Endodermal cell (in vitro differentiated cells): Measurements from ENCODE around the gene ADIPOR2. TPM values are rescaled to one million over a fixed set of nuclear protein-coding genes. Genes with fewer than 3 reads are reported as not detected.
"Not testable (repeated sequence)": the region's sequence is repeated elsewhere in the genome, so short reads cannot be mapped to it uniquely, and the experiment has no call there.

Experiments used
- DNase-seq: peaks from one replicate; pipeline ENCODE4 v3.0.0-alpha.2; 2017
- H3K27ac ChIP-seq: 2 replicates; pipeline ENCODE4 v1.5.1; 2013; ENCODE audit warnings: mild to moderate bottlenecking, low read depth, low read length, moderate library complexity
- H3K27me3 ChIP-seq: 2 replicates; pipeline ENCODE4 v1.6.1; 2013; ENCODE audit warnings: mild to moderate bottlenecking, low read length, moderate library complexity; ENCODE audit not compliant: insufficient read depth, control insufficient read depth, poor library complexity, severe bottlenecking
- H3K36me3 ChIP-seq: 2 replicates; pipeline ENCODE4 v1.7.0; 2013; ENCODE audit warnings: mild to moderate bottlenecking, low read length, moderate library complexity; ENCODE audit not compliant: control insufficient read depth, insufficient read depth
- H3K4me1 ChIP-seq: one replicate; pipeline ENCODE4 v1.7.0; 2013; ENCODE audit warnings: low read length; ENCODE audit not compliant: control insufficient read depth, insufficient read depth
- H3K4me3 ChIP-seq: 2 replicates; pipeline ENCODE4 v1.5.1; 2013; ENCODE audit warnings: mild to moderate bottlenecking, low read length, moderate library complexity
- H3K9ac ChIP-seq: 2 replicates; pipeline ENCODE4 v1.6.1; 2013; ENCODE audit warnings: mild to moderate bottlenecking, low read length, moderate library complexity; ENCODE audit not compliant: poor library complexity, severe bottlenecking; ENCODE audit errors: extremely low read depth
- H3K9me3 ChIP-seq: 2 replicates; pipeline ENCODE4 v1.6.1; 2013; ENCODE audit warnings: mild to moderate bottlenecking, low read length, moderate library complexity; ENCODE audit not compliant: control insufficient read depth
- H3K27ac Mint-ChIP-seq: 2 replicates; pipeline ENCODE4 v1.8.0; 2020; ENCODE audit warnings: mixed read lengths
- H3K27me3 Mint-ChIP-seq: 2 replicates; pipeline ENCODE4 v1.8.0; 2021; ENCODE audit warnings: mild to moderate bottlenecking, mixed read lengths; ENCODE audit not compliant: insufficient read depth
- H3K36me3 Mint-ChIP-seq: 2 replicates; pipeline ENCODE4 v1.8.0; 2020; ENCODE audit warnings: low read depth, mixed read lengths
- H3K4me1 Mint-ChIP-seq: 2 replicates; pipeline ENCODE4 v1.8.0; 2020; ENCODE audit warnings: mixed read lengths
- H3K4me3 Mint-ChIP-seq: 2 replicates; pipeline ENCODE4 v1.8.0; 2020; ENCODE audit warnings: mild to moderate bottlenecking, moderate library complexity, mixed read lengths
- H3K9me3 Mint-ChIP-seq: 2 replicates; pipeline ENCODE4 v1.8.0; 2020; ENCODE audit warnings: mild to moderate bottlenecking, mixed read lengths
- WGBS, 2 experiments: methylation state at CpG; one replicate each; pipeline versions ENCODE4 v1.1.5 to v1.1.7; 2013; ENCODE audit warnings: missing lambda C conversion rate in 2 of 2, mixed read lengths in 1 of 2; ENCODE audit not compliant: insufficient coverage in 1 of 2, insufficient read length in 1 of 2; 5-methylcytosine and 5-hydroxymethylcytosine counted together
- total RNA-seq, 2 donors: library from RNA; stranded (reverse); fragmentation: NEBNext Ultra II Directional in 1 of 2; extraction: Animal tissue kit (Norgen Biotek cat#: 25700) in 1 of 2; gene quantifications; 2 replicates in 1 of 2; 3 replicates in 1 of 2; pipeline ENCODE4 v1.2.1, GENCODE V29; 2021
- TF ChIP-seq, protein P1 (sequence below): fragments of 200-600 bp; sonication (generic); conservative IDR thresholded peaks from 2 replicates; pipeline ENCODE4 v1.5.0; 2021; ENCODE audit warnings: antibody characterized with exemption, mild to moderate bottlenecking

Gene ADIPOR2
- total RNA-seq, 2 donors from 2014 or later: 53.7 to 124 TPM

DNA sequence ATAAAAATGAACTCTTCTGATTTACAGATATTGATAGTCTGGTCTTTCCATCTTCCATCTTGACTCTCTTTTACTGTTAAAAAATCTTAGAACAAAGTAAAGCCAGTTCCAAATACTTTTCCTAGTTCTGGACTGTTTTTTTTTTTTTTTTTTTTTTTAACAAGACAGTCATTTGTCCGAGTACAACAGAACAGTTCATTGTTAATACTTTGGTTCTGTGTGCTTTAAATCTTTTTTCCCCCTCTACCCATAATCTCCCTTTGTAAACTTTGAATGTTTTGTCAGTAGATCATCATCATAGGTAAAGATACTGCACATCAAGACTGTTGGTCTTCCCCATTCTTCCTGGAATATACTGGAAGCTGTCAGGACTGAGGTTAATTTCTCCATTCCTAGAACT, 38.0 kb downstream of the ADIPOR2 start:
- no peak overlapping the region for H3K4me3 Mint-ChIP-seq
- no peak overlapping the region for H3K27ac Mint-ChIP-seq
- Histone ChIP-seq H3K9ac (no peak overlapping the region), H3K27ac (no peak overlapping the region), H3K4me1 (peaks cover 3% of the 10 kb centered on the region), H3K36me3 (peaks cover 37% of the 10 kb centered on the region), H3K27me3 (no peaks in the 10 kb centered on the region), H3K9me3 (peaks cover 13% of the 10 kb centered on the region), H3K4me3 (no peak overlapping the region)
- H3K36me3 Mint-ChIP-seq: peaks cover 48% of the 10 kb centered on the region
- H3K4me1 Mint-ChIP-seq: peaks cover 10% of the 10 kb centered on the region
- WGBS, 2 experiments: 100% methylated on average over 1 of the region's 1 CpG; no CpG with 5 or more reads in 1 of the 2 experiments
- TF ChIP-seq, protein P1, sequence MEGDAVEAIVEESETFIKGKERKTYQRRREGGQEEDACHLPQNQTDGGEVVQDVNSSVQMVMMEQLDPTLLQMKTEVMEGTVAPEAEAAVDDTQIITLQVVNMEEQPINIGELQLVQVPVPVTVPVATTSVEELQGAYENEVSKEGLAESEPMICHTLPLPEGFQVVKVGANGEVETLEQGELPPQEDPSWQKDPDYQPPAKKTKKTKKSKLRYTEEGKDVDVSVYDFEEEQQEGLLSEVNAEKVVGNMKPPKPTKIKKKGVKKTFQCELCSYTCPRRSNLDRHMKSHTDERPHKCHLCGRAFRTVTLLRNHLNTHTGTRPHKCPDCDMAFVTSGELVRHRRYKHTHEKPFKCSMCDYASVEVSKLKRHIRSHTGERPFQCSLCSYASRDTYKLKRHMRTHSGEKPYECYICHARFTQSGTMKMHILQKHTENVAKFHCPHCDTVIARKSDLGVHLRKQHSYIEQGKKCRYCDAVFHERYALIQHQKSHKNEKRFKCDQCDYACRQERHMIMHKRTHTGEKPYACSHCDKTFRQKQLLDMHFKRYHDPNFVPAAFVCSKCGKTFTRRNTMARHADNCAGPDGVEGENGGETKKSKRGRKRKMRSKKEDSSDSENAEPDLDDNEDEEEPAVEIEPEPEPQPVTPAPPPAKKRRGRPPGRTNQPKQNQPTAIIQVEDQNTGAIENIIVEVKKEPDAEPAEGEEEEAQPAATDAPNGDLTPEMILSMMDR: no peak
- peaks cover 10% of the 10 kb centered on the region for H3K9me3 Mint-ChIP-seq
- H3K27me3 Mint-ChIP-seq: no peaks in the 10 kb centered on the region
- DNase-seq: no peak

DNA sequence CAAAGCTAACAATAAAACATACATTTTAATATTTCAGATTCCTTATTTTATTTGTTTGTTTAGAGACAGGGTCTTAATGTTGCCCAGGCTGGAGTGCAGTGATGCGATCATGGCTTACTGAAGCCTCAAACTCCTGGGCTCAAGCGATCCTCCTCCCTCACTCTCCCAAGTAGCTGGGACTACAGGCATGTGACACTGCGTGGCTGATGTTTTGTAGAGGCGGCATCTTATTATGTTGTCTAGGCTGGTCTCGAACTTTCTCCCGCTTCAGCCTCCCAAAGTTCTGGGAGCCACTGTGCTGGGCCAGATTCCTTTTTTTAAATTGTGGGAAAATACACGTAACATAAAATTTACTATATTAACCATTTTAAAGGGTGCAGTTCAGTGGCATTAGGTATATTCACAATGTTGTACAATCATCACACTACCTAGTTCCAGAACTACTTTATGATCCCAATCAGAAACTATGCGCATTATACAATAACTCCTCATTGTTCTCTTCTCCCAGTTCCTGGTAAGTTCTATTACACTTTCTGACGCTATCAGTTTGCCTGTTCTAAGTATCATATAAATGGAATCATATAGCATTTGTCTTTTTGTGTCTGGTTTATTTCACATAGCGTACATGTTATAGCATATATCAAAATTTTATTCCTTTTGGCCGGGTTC, 40.3 kb downstream of the ADIPOR2 start:
- H3K9me3 ChIP-seq: peaks cover 7% of the 10 kb centered on the region
- H3K27me3 ChIP-seq: no peaks in the 10 kb centered on the region
- H3K9ac ChIP-seq: no peak overlapping the region
- WGBS, 2 experiments: 96% methylated on average over 4 to 11 of the region's 11 CpGs
- H3K4me1 ChIP-seq: peaks cover 3% of the 10 kb centered on the region
- Mint-ChIP-seq H3K27ac (no peak overlapping the region), H3K4me1 (peaks cover 22% of the 10 kb centered on the region), H3K27me3 (no peaks in the 10 kb centered on the region), H3K4me3 (no peak overlapping the region), H3K36me3 (peaks cover 36% of the 10 kb centered on the region), H3K9me3 (peaks cover 16% of the 10 kb centered on the region)
- no peak overlapping the region for H3K4me3 ChIP-seq
- H3K36me3 ChIP-seq: peaks cover 25% of the 10 kb centered on the region
- TF ChIP-seq, protein P1: no peak
- no peak overlapping the region for H3K27ac ChIP-seq
- DNase-seq: no peak

DNA sequence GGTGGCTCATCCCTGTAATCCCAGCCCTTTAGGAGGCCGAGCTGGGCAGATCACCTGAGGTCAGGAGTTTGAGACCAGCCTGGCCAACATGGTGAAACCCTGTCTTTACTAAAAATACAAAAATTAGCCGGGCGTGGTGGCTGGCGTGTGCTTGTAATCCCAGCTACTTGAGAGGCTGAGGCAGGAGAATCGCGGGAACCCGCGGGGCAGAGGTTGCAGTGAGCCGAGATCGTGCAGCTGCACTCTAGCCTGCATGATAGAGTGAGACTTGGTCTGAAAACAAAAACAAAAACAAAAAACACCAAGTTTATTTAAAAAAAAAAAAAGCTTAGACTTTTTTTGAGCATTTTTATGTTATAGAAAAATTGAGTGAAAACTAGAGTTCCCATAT, 40.8 kb downstream of the ADIPOR2 start:
- not testable (repeated sequence) for H3K4me3 ChIP-seq, H3K4me1 ChIP-seq, H3K4me3 Mint-ChIP-seq, H3K27me3 Mint-ChIP-seq, H3K27ac Mint-ChIP-seq, H3K9me3 ChIP-seq, DNase-seq, H3K27me3 ChIP-seq, H3K27ac ChIP-seq, H3K9ac ChIP-seq
- Mint-ChIP-seq H3K4me1 (peaks cover 26% of the 10 kb centered on the region), H3K36me3 (peaks cover 31% of the 10 kb centered on the region), H3K9me3 (peaks cover 16% of the 10 kb centered on the region)
- WGBS, 2 experiments: 97% methylated on average over 10 of the region's 10 CpGs
- H3K36me3 ChIP-seq: peaks cover 24% of the 10 kb centered on the region
